Measurements from ENCODE around the gene BRD3OS.
A peak's percentile ranks its signal among the peaks of the same experiment; 100 is the strongest.
"Not testable (repeated sequence)": the region's sequence is repeated elsewhere in the genome, so short reads cannot be mapped to it uniquely, and the experiment has no call there.

BRD3OS gene, protein sequence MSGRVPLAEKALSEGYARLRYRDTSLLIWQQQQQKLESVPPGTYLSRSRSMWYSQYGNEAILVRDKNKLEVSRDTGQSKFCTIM

DNA sequence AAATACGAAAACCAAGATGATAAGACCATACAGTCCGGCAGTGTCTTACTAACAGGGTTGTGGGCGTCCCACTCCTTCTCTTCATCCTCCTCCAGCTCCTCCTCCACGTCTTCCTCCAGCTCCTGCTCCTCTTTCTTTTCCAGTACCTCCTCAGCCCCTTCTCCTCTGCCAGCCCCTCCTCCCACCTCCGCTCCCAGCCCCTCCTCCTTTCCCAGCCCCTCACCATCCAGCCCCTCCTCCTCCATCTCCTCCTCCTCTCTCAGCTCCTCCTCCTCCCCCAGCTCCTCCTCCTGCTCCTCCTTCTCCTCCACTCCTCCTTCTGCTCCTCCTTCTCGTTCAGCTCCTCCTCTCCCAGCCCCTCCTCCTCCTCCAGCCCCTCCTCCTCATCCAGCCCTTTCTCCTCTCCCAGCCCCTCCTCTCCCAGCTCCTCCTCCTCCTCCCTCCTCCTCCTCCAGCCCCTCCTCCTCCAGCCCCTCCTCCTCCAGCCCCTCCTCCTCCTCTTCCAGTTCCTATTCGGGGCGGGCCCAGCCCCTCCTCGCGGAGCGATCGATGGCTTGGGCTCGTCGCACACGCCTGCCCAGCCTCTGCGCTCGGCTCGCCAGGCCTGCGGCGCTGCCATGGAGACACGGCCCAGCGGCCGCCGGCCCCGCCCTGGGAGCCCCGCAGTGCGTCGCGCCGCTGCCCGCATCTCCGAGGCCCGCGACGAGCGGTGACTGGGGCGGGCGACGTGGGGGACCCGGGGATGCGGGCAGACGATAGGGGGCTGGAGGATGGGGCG, at the start of gene BRD3OS:
BRD3OS (plus strand) TSS at position 654 of the 778 bp plus-strand sequence. CDS start 1,267 bp downstream, outside the sequence.
- peak; percentile 81 for DNase-seq

DNA sequence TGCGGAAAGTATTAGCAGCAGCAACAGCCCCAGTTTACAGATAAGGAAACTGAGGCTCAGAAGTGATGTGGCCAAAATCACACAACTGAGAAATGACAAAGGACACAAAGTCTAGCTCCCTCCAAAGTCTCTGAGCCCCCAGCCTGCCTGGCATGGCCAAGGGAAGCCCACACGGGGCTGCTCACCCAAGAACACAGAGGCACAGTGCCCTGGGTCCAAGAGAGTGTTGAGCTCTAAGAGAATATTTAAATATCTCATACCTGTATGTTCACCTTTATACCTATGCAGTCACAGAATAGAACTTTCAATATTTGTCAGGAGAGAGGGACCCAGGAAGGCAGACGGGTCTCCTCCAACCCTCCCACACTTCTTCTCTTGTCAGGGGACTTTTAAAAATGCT, 49.8 kb upstream of the BRD3OS start:
- no peak for DNase-seq

DNA sequence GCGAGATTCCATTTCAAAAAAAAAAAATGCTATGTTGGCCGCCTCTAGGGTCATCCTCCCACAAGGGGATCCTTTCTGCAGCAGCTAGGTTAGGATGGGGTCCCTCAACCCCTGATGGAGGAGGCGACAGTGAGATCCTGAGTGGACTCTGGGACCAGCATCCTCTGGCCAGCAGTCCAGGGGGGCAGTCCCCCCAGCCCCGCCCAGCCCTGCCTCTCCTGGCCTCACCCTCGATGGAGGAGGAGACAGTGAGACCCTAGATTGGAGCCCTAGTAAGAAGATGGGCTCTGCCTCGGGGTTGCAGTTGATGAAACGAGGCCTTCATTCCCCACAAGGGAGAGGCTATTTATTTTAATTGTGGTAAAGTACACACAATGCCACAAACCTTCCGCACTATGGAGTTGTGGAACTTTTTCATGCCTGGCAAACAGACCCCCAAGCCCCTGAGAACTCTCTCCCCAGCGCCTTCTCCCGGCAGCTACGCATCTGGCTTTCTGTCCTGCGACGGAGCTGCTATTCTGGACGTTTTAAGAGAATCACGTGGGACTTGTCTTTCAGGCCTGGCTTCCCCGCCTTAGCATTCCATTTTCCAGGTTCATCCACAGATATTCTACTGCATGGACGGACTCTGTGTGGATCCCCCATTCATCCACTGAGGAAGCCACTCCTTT, 49.0 kb upstream of the BRD3OS start:
- DNase-seq = no peak

DNA sequence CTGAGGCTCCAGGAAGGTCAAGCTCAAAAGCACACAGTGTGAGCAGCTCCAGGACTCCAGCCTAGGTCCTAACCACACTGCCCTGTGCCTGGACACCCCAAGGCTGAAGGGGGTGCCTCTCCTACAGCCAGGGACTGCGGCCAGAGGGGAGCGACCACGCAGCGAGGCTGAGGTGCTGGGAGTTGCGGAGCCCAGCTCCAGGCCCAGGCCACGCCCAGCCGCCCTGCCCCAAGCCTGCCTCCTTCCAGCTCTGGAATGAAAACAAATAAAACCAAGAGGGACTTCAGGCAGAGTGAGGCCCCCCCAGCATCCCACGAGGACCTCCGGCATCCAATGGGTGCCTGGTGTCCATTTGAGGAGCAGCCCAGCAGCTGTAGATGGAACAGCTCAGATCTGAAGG, 48.4 kb upstream of the BRD3OS start:
- no peak for DNase-seq

DNA sequence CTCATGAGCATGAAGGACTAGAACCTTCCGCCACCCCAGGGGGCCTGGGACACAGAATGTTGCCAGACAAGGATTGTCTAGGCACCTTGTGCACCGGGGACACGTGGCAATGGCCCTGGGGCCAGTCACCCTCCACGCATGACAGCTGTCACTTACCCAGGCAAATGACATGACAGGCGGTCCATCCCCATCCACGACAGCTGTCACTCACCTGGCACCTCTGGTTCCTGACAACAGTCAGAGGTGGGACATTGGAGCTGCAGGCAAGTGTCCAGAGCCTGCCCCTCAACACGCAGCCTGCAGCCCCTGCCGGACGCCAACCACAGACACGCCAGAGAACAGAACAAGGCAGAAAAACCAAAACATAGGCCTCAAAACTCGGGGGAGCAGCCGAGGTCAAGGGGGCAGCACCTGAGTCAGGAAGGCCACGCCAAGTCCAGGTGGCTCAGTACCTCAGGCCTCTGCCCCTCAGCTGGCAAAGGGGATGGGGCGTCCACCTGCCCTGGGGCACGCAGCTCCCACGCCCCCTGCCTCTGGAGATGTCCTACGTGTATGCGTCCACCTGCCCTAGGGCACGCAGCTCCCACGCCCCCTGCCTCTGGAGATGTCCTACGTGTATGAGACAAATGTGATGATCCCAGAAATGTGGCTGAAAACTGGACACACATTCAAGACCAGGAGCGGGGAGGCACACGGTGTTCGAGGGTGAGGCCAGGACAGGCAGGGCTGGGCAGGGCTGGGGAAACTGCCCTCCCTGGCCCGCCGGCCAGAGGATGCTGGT, 47.7 kb upstream of the BRD3OS start:
- DNase-seq = no peak

DNA sequence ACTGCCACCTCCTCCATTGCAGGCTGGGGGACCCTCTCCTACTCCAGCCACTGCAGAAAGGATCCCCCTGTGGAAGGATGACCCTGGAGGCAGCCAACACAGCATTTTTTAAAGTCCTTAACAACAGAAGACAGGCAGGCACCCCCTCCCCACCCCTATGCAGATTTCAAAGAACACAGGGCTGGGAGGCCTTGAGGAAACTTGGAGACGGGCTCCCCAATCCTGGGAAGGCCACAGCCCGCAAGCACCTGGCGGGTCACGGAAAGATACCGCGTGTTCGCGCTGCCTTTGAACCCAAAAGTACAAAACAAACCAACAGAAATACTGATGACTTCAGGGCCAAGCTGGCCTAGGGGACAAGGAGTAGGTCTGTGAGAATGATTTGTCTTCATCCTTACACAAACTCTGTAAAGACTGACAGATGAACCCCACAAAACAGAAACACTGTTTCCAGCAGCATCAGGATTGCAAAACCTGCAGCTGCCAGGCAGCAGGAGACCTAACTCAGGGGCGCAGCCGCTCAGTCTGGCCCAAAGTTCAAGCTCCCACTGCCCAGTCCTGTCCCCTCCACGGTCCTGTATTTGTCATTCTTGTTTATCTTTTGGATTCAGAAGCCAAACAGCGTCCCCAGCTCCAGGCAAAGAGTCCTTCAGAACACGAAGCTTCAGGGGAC, 46.9 kb upstream of the BRD3OS start:
- DNase-seq = no peak

DNA sequence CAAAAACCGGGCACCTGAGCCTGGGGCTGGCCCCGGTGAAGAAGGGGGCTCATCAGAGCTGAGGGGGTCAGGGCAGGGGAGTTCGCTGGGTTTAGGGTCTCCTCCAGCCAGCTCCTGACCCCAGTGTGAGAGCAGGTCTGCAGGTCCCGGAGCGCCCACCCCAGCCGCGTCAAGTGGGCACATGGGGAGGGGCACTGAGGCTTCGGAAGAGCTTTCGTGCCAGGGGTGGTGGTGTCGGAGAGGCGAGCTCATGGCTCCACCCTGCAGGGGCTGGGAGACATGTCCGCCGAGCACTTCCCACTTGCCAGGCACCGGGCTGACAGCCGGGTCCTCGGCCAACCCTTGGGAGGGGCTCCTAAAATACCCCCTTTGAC, 46.4 kb upstream of the BRD3OS start:
- DNase-seq = no peak

DNA sequence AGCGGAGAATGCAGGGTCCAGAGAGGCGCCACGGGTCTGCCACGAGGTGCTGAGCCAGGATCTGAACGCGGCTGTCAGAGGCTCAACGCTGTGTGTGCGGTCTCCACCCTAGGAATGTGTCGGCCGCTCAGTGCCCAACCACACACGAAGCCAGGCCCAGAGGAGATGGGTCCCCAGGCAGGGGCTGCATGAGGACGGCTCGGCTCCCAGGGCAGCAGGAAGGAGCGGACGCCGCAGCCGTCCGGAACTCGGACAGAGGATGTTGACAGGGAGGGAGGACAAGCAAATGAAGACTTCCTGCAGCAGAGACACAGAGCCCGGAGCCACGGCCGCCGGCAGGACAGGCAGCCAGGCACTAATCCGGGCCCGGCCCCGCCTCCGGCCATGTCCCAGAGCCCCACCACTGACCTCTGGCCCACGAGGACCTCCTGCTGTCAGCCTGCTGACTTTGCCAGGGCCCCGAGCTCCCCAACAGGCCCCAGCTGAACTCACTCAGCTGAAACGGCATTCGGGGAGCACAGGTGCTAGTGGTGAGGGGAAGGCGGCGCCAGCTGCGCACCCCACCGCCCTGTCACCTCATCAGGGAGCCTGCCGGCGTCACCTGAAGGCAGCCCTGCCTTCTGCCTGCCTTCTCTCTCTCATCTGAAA, 45.9 kb upstream of the BRD3OS start:
- DNase-seq = no peak

DNA sequence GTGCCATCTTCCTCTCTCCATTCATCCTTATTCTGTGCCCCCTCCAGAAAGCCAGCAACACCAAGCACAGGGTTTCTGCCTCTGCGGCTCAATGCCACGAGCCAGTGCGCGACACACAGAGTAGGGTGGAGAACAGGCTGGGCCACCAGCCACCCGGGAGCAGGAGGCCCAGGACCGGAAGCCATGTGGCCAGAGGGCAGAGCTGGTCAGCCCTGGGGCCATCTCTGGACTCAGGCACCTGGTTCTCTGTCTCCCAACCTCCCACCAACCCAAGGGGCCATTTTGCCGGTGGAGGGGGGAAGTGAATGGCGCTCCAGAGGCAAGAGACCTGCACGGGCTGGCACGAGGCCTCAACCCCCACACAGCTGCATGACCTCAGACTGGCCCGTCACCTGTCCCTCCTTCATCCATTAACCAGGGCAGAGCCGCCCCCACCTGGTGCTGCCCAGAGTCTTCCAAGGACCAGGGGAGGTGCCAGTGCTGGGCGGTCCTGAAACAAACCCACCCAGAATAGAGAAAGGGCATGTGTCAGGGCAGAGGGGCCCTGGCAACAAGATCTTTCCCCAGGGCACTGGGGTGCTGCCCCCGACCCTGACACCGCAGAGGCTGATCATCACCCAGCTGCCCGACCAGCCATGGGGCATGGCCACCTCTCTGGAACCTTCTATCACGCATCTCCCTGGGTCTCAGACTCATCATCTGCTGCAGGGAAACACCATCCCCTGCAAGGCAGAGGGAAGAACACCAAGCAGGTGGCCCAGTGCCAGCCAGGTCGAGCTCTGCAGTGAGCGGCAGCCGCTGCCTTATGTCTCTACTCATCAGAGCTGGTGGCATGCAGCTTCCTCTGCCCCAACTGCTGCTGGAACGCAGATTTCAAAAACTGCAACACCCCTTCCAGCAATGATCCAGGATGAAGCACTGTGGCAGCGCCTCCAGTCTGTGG, 45.1 kb upstream of the BRD3OS start:
- DNase-seq = no peak

DNA sequence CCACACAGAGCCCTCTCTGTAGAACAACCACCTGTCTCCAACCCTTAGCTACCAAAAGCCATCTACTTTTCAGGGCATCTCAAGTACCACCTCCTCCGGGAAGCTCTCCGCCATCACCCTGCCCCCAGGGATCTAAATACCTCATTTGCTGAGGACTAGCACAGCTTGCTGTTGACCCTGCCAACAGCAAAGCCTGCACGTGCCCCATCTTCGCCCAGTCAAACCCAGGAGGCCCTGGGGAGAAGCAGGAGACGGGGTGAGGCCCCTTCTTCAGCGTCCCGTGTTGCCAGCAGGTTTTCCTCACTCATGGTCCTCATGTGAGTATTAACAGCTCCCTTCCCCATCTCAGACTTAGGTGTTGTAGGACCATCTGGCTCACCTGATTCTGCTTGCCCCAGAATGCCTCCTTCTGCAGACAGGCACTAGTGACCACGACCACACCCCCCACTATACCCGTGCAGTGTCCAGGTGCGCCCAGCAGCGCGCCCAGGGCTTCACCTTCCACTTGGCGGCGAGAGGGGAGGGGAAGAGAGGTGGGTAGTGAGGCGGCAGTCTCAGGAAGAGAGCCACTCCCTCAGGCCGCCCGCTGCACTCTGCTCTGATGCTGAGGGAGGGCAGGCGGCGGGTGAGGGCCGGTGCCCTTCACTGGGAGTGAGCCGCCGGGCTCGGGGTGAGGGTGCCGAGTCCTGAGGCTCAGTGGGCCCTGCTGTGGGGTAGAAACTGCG, 44.3 kb upstream of the BRD3OS start:
- DNase-seq = no peak

DNA sequence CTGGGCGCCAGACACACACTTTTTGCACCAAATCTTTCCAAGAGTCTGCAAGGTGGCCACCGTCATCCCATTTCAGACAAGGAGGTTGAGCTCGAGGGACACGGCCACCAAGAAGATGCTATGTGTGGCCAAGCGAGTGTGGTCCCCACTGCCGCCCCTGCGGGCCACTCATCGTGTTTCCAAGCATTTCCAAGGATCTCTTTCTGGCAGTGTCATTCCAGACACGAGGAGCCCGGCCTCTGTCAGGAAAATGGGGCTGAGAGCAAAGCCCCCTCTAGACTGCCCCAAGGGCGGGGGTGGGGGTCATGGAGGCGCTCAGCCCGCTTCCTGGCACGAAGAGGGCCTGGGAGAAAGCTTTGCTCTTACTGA, 43.7 kb upstream of the BRD3OS start:
- DNase-seq = no peak

DNA sequence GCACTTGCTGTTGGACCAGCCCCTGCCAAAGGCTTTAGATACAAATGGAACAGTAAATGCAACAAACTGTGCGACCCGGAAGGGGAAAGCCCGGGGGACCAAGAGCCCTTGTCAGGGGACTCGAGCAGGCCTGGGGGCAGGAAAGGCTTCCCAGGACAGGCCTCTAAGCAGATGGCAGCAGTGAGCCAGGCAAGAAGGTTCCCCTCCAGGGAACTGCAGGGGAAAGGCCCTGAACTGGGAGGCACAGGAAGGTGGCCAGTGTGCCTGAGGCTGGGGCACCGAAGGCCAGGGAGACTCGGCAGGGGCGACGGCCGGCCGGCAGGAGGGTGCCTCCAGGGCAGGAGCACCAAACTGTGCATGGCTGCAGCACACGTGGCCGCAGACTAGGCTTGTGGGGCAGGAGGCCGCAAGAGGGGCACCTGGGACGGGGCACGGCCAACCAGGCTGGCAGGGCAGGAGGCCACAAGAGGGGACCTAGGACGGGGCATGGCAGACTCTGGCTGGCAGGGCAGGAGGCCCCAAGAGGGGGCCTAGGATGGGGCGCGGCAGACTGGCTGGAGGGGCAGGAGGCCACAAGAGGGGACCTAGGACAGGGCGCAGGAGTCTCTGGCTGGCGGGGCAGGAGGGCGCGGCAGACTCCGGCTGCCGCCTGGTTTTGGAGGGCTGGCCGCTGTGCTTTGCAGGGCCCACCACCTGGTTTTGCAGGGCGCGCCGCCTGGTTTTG, 43.2 kb upstream of the BRD3OS start:
- DNase-seq = no peak

DNA sequence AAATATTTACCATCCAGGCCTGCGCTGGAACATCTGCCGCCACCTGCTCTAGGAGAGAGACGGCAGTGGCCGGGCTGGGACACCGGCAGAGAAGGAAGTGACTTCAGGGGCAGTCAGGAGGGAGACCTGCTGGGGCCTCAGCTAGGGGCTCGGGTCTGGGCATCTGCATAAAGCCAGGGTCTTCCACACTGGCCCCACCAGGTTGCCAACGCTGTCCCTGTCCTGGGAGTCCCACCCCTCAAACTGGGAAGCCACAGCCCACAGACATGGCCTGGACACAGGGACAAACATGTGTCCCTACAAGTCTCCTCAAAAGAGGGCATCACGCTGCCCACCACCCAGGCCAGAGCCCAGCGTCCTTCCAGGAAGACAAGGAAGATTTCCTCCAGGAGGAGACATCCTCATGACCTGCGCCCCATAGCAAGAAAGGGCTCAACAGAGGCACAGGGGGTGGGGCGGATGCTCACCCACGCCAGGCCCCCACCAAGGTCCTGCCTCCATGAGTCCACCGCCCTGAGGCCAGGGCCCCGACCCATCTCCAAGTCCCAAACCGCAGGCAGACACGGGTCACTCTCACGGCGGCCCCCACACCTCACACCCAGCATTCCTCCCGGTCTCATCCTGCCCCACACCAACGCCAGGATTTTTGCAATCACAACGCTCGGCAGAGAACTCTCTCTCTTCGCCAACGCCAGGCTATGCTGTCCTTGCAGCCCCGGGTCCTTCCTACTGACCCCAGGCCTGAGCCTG, 42.1 kb upstream of the BRD3OS start:
- no peak for DNase-seq

DNA sequence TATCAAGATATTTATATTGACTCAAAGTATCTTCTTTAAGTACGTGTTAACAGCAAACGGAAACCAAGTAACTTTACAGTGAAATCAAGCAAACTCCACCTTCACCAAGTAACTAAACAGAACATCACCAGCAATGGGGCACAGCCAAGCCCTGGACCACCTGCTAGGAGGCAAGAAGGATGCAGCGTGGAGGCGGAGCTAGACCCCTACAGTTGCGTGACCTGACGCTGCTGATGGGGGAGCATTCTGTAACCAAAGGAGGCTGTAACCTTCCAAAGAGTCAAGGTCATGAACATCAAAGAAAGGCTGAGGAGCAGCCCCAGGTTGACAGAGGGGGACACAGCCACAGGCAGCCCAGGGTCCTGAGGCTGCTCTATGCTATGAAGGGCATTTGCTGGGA, 39.2 kb upstream of the BRD3OS start:
- no peak for DNase-seq

DNA sequence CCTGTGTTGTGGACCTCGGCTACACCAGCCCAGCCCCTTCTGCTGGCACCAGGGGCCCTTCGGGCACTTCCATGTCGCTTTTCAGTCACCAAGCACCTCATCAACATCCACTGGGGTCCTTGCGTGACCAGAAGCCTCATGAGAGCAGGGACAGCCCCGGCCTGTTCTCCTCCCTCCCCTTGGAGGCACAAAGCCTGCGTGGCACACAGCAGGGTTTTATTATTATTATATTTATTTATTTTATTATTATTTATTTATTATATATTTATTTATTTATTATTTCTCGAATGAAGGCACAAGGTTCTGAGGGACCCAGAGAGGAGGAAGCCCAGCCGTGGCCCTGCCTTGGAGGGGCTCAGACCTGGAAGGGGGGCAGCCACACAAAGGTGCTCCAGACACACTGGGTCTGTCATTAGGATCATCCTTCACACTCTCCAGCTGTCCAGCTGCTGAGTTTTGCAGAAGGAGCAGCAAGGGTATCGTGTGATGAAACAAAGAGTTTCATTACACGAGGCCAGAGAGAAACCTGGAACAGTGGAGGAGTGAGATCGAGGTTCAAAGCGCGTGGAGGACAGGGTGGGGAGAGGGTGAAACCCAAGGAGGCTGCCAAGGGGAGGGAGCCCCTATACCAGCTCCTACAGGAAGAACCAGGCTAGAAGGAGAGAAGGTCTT, 38.4 kb upstream of the BRD3OS start:
- no peak for DNase-seq

DNA sequence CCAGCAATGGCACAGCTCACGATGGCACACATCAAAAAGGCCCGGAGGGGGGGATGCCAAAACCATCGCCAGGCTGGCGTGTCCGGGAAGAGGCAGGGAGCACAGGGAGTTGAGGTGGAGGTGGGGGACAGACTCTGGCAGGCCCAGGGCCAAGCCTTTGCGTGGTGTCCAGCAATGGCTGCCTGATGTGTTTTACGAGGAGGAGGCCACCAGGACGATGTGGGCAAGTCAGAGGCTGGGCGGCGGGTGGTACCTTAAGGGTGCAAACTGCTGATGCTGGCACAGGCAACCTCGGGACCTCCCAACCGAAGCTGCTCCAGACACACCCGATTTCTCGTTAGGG, 37.9 kb upstream of the BRD3OS start:
- DNase-seq = no peak

DNA sequence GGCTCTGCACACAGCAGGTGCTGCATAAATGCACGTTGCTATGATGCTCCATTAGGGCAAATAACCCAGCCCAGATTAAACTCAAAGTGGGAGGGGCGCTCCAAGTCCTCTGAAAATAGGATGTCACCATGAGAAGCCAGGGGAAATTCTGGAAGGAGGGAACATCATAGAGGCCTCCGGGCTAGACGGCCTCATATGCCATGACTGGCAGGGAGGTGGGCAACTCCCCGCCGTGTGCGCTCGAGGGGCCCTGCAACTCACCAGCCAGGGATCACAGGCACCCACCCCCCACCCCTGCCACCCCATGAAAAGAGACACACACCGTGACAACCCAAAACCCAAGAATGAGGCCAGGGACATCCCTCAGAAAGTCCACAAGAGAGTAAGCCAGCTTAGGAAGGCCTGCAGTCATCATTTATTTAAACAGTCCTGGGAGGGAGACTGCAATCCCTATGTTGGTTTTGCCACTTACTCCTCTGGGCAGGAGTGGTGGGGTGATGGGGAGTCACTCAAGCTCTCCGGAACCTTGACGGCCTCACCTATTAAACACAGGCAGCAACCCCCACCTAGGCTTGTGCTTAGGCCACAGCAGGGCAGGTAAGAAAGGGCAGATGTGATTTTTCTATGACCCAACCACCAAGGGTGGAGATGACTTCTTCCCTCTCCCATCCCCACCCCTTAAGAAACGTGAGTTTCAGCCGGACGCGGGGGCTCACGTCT, 37.2 kb upstream of the BRD3OS start:
- DNase-seq = no peak

DNA sequence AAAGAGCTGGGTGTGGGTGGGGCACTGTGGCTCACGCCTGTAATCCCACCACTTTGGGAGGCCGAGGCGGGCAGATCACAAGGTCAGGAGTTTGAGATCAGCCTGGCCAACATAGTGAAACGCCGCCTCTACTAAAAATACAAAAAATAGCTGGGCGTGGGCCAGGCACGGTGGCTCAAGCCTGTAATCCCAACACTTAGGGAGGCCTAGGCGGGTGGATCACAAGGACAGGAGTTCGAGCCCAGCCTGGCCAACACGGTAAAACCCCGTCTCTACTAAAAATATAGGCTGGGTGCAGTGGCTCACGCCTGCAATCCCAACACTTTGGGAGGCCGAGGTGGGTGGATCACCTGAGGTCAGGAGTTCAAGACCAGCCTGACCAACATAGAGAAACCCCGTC, 36.5 kb upstream of the BRD3OS start:
- DNase-seq = not testable (repeated sequence)
